NOMO-1 treated with dmso at 0.1 percent for 144 hours (cell line): ENCODE measurements around the gene GINS2.

Experiments
- DNase-seq: peaks from one replicate; lab custom pipeline; 2025; ENCODE audit not compliant: unreplicated experiment; lab: John Stamatoyannopoulos, UW

Gene GINS2

DNA sequence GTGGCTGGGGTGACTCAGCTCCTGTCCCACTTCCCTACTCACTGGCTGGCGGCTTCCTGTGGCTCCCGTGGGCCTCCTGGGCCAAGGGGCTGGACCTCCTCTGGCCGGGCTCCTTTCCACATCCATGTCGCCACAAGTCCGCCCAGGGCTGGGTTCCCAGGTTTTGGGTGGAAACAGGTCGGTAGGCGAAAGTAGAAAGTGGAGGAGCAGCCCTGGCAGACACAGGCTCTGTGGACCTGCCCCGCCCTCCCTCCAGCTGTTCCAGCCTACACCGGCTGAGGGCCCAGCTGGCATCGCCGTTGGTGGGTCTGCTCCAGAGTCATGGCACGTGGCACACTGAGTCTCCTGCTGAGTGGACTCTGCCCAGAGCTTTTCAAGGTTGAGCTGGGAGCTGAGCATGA, 47.0 kb downstream of the GINS2 start:
- DNase-seq = no peak

DNA sequence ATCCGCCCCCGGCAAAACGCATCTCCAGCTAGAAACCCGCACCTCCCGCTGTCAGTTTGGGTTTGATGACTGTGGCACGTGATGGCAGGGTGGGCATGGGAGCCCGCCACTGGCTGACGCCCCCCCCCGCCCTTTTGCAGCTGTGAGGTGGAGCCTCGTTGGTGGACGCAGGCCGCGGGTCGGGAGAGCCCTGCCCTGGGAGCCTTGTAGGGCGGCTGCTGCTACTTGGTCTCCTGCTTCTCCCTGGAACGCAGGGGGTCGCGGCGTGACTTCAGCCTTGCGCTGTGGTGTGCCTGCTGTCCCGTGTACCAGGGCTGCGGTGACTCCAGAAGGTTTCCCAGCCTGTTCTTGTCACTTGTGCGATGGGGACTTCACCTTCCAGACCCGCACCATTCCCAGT, 47.4 kb downstream of the GINS2 start:
- DNase-seq = no peak

DNA sequence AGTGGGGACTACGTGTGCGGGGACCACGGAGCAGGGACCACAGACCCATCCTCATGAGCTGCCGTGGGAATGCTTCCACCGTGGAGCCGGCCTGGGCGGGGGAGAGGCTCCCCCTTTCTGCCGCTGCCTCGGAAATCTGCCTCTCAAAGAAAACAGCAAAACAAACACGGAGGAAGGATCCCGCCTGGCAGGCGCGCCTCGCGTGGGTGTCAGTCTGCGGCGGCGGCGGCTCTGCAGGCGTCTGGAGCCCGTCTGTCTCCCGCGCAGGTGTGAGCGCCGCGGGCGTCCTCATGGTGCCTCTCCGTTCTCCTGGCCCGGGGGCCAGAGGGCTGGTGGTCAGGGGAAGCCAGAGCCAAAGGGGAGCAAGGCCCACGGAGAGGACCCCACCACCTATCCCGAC, 48.2 kb downstream of the GINS2 start:
- no peak for DNase-seq

DNA sequence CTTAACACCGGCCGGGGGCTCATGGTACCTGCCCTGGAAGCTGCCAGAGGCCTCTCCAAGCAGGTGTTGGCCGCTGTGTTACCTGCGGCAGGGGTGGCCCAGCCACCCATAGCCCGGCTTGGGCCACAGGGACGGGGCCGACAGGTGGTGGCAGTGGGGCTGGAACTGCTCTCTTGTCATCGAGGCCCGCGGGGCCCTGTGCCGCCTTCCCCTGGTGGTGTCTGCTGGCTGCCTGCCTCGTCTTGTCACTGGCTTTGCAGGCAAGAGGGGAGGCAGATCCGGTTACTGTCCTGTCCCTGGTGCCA, 48.5 kb downstream of the GINS2 start:
- no peak for DNase-seq

DNA sequence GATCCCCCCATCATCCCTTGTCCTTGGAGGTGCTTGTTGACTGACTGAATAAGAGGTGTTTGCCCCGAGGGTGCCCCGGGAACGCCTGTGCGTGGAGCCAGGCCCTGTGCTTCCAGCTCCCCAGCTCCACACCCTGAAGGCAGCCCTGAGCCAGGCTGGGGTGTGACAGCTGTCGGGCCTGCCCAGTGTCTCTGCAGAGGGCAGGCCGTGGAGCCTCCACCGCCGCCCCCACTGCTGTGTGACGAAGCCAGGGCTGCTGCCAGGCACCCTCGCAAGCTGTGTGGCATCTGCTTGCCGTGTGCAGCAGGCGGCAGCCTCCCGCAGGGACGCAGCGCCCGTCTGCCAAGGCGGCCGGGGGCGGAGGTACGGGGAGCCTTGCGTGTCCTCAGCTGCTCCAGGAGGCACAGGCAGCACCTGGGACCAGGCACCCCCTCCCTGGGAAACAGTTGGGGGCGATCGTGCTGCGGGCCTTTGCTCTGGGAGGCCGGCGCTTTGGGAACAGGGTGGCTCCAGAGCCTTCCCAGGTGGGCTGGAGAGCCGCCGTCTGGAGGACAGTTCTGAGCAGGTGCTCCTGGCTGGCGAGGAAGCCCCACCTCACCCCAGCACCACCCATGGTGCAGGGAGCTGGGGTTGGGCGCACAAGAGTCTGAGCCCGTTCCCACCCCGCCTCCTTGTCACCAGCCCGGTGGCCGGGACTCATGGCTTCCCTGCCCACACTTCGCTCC, 49.1 kb downstream of the GINS2 start:
- DNase-seq = no peak

DNA sequence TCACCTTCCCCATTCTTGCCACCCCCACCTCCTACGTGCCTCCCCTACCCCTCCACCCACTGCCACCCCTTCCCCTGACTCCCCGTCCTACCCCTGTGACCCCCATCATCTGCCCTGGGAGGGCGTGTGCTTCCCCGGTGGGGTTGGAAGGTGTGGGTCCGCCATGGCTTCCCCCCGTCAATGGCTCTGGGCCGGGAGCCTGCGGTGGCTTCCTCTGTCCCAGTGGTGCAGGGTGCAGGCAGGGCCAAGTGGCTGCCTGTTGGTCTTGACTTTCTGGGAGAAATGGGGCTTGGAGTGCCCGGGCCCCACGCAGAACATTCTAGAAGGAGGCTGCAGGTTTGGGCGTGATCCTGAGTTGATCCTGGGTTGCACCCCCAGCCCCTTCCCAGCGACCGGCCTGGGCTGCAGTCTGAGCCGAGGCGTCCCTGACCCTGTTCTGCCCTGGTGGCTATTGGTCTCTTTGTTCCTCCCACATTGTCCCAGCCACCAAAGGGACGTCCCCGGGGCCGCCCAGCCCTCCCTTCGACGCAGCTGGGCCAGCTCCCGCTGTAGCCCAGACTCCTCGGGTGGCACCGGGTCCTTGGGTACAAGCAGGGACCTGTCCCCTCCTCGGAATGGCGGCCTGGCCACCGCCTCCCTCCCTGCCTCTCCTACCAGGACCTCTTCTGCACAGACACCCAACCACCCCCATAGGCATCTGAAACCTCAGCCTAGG, 49.9 kb downstream of the GINS2 start:
- no peak for DNase-seq

DNA sequence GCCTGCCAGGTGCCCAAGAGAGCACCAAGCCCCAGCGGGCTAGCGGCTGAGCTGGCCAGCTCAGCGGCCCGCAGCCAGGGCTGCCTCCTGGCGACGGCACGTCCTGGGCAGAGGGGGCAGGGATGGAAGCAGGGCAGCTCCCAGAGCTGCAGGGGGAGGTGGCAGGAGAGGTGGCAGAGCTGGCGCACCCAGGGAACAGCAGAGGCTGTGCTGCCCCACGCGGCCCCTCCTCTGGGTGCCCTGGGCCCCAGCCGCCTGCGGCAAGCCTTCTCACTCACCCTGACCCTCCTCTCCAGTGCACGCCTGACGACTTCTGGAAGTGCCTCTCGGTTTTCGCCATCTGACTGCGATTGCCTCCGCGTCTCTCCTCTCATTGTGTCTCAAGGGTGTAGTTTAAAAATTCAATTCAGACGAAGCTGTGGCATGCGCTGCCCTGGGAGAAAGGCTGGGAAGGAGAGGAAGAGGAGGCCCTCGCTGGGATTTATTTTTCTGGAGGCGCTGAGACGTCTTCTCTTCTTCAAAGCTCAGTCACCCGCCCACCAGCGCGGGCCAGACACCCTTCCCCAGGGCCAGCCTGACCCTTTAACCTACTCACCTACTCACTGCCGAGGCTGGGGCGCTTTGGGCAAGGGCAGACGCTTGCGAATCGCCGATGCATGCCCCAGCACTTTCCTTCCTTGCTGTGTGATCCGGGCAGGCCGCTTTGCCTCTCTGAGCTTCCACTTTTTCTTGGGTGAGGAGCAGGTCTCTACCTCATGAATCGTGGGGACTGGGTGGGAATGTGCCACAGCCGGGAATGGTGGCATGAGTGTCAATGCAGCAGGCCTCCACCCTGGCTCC, 50.7 kb downstream of the GINS2 start:
- no peak for DNase-seq

DNA sequence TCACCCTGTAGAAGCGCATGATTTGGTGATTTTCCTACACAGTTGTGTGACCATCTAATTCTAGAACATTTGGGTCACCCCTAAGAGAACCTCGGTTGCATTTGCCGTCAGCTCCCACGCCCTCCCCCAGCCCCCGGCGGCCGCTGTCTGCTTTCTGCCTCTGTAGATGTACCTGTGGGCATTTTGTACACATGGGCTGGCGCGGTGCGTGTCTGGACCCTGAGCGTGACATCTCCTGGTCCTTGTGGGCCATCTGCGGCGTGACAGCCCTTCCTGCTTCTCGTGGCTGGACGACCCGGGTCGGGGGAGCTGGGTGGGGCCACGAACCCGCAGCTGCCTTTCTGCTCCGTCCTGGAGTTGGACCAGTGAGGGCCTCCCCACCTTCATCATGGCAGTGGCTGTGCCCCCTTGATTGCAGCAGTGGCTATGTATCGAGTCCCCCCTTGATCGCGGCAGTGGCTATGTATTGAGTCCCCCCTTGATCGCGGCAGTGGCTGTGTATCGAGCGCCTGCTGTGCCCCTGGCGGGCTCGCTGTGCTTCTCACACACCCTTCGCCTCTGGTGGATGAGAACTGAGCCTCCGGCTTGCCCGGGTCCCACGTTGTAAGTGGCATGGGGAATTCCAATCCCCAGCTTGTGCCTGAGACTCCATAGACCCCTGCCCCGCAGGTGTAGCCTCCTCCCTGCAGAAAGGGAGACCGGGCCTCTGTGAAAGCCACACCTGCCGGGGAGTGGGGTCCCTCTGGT, 51.5 kb downstream of the GINS2 start:
- DNase-seq = no peak

DNA sequence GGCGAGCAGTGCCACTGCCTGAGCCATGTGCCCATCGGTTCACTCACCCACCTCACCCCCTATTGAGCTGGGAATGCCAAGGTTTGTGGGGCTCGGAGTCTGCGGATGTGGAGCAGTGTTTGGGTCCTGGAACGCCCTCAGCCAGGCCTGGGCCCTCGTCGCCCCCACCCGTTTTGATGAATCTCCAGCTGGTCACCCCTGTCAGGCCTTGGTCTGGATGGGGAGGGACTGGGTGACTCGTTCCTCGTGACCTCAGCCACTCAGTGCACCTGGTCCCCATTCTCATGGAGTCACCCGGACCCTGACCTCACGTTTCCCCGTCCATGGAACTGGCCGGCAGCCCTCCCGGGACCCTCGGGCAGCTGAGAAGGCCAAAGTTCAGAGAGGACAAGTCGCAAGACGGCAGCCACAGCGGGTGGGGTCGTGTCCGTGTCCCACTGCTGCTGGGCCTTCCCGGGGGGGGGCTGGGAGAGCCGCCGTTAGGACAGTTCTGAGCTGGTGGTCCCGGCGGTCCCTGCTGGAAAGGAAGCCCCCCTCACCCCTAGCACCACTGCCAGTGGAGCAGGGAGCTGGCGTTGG, 52.4 kb downstream of the GINS2 start:
- DNase-seq = no peak

DNA sequence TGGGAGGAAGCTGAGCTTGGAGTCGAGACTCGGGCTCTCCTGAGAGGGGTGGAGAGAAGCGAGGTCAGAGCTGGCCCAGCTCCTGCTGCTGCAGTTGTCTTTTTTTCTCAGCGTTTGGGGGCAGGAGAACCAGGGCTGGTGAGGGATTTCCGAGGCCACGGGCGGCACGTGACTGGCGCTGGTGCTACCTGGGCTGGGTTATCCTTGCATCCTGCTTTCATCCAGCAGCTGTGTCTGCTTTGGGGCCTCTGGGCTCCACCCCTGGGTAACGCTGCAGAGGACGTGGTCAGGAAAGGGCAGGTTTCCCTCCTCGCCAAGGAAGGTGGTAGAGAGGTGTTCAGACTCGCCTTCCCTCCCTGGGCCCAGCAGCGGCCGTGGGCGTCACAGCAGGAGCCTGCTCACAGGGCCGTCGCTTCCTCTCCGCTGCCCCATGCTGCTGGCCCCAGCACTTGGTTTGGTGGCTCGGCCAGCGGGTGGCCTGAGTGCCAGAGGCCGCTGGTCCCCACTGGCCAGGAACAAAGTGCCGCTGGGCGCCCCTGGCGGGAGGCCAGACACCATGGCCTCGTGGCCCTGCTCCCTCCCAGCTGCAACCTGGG, 53.1 kb downstream of the GINS2 start:
- no peak for DNase-seq

DNA sequence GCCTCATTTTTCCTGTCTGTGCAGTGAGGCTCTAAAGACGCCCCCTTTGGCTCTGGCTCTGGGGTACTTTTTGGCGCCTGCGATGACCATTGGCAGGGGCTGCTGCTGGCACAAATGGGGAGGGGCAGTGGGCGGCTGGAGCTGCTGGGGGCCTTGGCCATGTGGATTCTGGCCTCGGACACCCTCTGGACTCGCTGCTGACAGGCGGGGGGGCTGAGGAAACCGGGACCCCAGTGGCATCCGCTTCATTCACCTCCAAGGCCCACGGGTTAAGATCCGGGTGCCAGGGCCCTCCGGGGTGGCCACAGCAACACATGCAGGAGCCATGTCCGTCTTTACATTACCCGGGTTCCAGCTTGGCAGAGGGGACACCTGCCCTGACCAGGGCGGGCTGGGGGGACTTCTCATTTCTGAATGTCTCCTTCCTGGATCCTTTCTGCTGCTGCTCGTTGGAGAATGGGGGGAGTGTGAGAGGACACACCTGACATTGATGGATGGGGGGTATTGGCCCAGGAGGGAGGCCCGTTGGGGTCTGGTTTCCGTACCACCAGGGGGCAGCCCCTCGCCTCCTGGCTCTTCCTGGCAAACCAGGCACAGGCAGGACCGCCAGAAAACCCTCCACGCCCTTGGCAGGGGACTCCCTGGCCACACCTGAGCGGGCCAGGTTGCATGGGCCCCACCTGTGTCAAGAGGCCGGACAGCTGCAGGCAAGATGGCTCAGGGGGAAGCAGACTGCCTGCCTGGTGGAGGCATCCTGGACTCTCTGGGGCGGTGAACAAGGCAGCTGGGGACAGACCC, 53.8 kb downstream of the GINS2 start:
- no peak for DNase-seq

DNA sequence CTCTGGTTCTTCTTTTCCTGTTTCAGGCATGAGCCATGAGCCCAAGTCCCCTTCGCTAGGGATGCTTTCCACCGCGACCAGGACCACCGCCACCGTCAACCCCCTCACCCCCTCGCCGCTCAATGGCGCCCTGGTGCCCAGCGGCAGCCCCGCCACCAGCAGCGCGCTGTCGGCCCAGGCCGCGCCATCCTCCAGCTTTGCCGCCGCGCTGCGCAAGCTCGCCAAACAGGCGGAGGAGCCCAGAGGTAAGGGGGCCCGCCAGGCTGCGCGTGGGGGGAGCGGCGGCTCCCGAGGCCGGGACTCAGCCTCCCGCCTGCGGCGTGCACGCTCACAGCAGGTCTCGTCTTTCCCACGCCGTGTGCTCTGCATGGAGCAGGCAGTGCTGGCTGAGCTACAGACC, 54.9 kb downstream of the GINS2 start:
- no peak for DNase-seq

DNA sequence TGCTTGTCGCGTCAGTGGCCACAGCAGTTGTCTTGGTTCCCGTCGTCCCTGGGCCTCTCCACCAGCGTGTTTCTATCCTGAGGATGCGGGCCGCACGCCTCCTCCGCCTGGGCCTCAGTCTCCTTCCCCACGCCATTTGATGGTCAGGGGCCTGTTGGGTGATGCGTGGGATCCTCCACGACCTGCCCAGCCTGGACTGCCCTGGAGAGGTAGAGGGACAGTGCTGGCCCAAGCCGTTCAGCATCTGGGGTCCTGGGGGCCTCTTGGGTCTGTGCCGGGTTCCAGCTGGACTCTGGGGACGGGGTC, 55.4 kb downstream of the GINS2 start:
- DNase-seq = no peak

DNA sequence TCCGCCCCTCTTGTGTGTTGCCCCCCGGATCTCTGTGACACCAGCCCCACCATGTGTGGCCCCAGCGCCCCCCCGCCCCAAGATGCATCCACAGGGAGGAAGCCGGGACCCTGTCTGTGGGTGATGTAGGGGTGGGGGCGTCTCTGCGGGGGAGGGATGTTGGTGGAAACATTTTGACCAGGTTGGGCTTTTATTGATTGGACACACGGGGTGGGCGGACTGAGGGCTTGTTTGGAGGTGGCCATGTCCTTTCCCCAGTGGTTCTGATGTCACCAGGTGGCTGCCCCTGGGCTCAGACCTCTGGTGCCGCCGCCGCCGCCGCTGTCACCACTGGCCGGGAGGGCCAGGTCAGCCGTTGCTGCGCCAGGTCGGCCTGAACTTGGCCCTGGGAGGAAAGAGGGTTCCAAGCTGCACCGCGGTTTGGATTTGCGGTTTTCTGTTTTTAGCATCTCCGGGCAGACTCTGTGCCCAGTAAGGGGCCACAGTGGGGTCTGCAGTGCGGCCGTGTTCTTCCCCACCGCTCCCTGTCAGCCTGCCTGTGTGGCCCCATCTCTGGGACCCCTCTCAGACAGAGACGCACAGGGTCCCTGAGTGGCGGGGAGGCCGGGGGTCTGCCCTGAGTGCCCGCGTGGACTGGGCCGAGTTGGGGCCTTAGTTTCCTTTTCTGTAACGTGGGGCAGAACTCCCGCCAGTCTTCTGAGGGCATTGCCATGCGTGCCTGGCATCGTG, 55.9 kb downstream of the GINS2 start:
- DNase-seq = no peak

DNA sequence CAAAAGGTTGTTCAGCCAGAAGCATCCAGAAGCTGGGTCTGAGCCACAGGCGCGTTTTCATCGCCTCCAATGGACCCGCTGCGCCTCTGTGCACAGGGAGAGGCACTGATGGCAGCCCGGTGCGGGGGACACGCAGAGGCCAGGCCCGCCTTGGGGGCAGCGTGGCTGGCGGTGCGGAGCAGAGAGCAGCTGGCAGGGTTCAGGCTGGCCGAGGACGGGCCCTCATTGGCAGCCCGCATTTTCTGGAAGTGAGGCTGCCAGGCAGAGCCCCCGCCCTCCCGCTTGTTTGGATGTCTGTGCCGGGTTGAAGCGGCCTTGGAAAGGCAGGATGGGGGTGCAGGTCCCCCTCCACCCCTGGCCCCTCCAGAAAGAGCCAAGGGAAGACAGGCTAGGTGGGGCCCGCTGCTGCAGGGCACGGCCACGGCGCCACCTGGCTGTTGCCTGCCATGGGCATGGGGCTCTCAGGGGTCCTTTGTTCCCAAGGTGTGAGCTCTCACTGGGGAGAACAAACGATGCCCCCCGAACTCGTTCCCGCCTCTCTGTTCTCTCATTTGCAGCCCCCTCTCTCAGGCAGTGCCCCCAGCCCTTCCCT, 56.9 kb downstream of the GINS2 start:
- no peak for DNase-seq

DNA sequence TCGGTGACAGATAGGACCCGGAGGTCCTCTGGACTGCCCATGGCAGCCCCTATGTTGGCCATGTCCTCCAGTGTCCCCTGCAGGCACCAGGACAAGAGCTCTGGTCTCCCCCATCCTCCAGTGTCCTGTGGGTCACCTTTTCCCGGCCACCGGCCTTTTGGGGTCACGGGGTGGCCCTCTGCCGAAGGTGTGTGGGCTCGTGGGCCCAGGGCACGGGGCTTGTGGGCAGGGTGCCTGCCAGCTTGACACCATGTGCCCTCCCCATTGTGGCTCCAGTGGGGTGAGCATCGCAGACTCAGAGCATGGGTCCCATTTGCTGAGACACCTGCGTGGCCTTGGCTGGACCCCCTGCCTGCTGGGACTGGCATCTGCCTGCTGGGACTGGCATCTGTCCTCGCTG, 57.5 kb downstream of the GINS2 start:
- DNase-seq = no peak

DNA sequence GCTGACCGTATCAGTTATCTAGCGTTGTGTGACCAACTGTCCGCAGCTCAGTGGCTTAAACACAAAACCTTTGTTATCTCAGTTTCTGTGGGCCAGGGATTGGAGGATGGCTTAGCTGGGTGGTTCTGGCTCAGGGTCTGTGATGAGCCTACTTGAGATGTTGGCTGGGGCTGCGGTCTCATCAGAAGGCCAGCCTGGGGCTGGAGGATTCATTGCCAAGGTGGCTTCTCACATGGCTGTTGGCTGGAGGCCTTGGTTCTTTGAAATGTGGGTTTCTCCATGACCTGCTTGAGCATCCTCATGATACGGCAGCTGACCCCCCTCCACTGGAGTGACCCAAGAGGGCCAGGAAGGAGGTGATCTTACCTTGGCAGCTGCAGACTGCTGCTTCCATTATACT, 58.9 kb downstream of the GINS2 start:
- no peak for DNase-seq

DNA sequence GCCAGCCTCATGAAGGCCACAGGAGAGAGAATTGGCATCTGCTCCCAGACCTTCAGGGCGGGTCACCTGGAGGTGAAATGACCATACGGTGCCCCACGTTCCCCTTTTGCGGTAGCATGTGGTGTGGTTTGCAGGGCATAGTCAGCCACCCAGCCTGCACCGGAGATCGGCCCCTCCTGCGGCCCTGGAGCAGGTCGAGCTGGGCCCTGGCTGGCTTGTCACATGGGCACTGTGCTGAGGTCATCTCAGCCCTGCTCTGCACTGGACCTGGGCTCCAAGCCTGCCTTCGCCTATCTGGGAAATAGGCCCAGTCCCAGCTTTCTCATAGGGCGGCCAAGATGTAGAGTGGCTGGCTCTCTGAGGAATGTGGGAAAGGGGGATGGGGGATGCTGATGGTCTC, 59.4 kb downstream of the GINS2 start:
- no peak for DNase-seq

DNA sequence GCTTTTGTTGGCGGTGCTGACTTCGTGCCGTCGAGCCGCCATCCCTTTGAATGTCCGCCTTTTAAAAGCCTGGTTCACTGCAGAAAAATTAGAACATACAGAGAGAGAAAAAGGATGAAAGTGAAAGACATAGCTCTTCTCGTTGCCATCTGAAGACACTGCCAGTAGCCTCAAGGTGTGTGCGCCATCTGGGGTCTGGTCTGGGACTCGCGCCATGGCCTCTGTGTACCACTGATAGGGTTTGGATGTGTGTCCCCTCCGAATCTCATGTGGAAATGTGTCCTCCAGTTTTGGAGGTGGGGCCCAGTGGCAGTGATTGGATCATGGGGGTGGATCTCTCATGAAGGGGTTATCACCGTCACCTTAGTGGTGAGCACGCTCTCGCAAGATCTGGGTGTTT, 60.1 kb downstream of the GINS2 start:
- no peak for DNase-seq
